ENCODE results near the gene KRT20. TPM values are rescaled to one million over a fixed set of nuclear protein-coding genes. Genes with fewer than 3 reads are reported as not detected.

KRT20 gene
- total RNA-seq, 4 donors from 2014 or later = 111 to 978 (median 820) TPM

GRCh38 chr17:40849723-40850122, 35.3 kb downstream of the KRT20 start:
- Histone ChIP-seq H3K27ac (no peak overlapping the region), H3K27me3 (no peaks in the 10 kb centered on the region), H3K4me3 (no peak overlapping the region), H3K9me3 (no peaks in the 10 kb centered on the region), H3K36me3 (no peaks in the 10 kb centered on the region), H3K4me1 (no peaks in the 10 kb centered on the region)
- no peak for DNase-seq
- no peak for TF ChIP-seq CTCF (IDR thresholded peaks at IDR 0.05)
- TF ChIP-seq POLR2A (IDR thresholded peaks at IDR 0.05) = no peak

GRCh38 chr17:40848583-40849235, 36.3 kb downstream of the KRT20 start:
- no peak overlapping the region for H3K27ac ChIP-seq
- H3K9me3 ChIP-seq = no peaks in the 10 kb centered on the region
- H3K4me1 ChIP-seq = no peaks in the 10 kb centered on the region
- no peak for DNase-seq
- no peaks in the 10 kb centered on the region for H3K27me3 ChIP-seq
- TF ChIP-seq CTCF (IDR thresholded peaks at IDR 0.05) = no peak
- TF ChIP-seq POLR2A (IDR thresholded peaks at IDR 0.05) = no peak
- no peak overlapping the region for H3K4me3 ChIP-seq
- H3K36me3 ChIP-seq = no peaks in the 10 kb centered on the region

- Histone ChIP-seq H3K4me1 (no peaks in the 10 kb centered on the region), H3K27me3 (no peaks in the 10 kb centered on the region), H3K27ac (no peak overlapping the region), H3K9me3 (no peaks in the 10 kb centered on the region), H3K4me3 (no peak overlapping the region), H3K36me3 (no peaks in the 10 kb centered on the region)
- TF ChIP-seq CTCF (IDR thresholded peaks at IDR 0.05) = no peak
- no peak for TF ChIP-seq POLR2A (IDR thresholded peaks at IDR 0.05)
- no peak for DNase-seq
Observed at GRCh38 chr17:40846515-40847144, 38.4 kb downstream of the KRT20 start.

GRCh38 chr17:40844671-40845107, 40.4 kb downstream of the KRT20 start:
- no peak for TF ChIP-seq POLR2A (IDR thresholded peaks at IDR 0.05)
- TF ChIP-seq CTCF (IDR thresholded peaks at IDR 0.05) = no peak
- Histone ChIP-seq H3K4me3 (no peak overlapping the region), H3K27me3 (no peaks in the 10 kb centered on the region), H3K36me3 (no peaks in the 10 kb centered on the region), H3K9me3 (no peaks in the 10 kb centered on the region), H3K27ac (no peak overlapping the region), H3K4me1 (no peaks in the 10 kb centered on the region)
- DNase-seq = no peak

- Histone ChIP-seq H3K27ac (no peak overlapping the region), H3K4me3 (no peak overlapping the region), H3K4me1 (no peaks in the 10 kb centered on the region), H3K27me3 (no peaks in the 10 kb centered on the region), H3K9me3 (no peaks in the 10 kb centered on the region), H3K36me3 (no peaks in the 10 kb centered on the region)
- no peak for TF ChIP-seq POLR2A (IDR thresholded peaks at IDR 0.05)
- no peak for TF ChIP-seq CTCF (IDR thresholded peaks at IDR 0.05)
- DNase-seq = no peak
Observed at GRCh38 chr17:40843242-40843641, 41.8 kb downstream of the KRT20 start.
